Gastroesophageal sphincter (tissue), 4 donors: ENCODE data around the gene SQSTM1. TPM values are rescaled to one million over a fixed set of nuclear protein-coding genes. Genes with fewer than 3 reads are reported as not detected.

Source experiments
- ATAC-seq: fragments of 150-250 bp; one replicate; pipeline ENCODE4 v1.9.1; 2016; ENCODE audit warnings: mild to moderate bottlenecking, moderate library complexity
- H3K27ac ChIP-seq, 4 donors: fragments of 200-600 bp; sonication (generic) in 3 of 4; 1 replicate in 3 of 4; 2 replicates in 1 of 4; pipeline ENCODE4 v1.5.1; 2016 to 2019
- H3K27me3 ChIP-seq: fragments of 200-600 bp; sonication (generic); one replicate; pipeline ENCODE4 v1.5.1; 2019
- H3K36me3 ChIP-seq, 2 donors: fragments of 200-600 bp; sonication (generic); one replicate each; pipeline ENCODE4 v1.5.1; 2019; ENCODE audit warnings: control low read depth in 1 of 2
- H3K4me1 ChIP-seq, 3 donors: fragments of 200-600 bp; sonication (generic); 1 replicate in 2 of 3; 2 replicates in 1 of 3; pipeline ENCODE4 v1.5.1; 2016 to 2019; ENCODE audit warnings: control low read depth in 2 of 3
- H3K4me3 ChIP-seq, 2 donors: fragments of 200-600 bp; sonication (generic); one replicate each; pipeline ENCODE4 v1.5.1; 2019; ENCODE audit warnings: mild to moderate bottlenecking in 1 of 2, moderate library complexity in 1 of 2
- H3K9me3 ChIP-seq, 3 donors: fragments of 200-600 bp; sonication (generic); one replicate each; pipeline ENCODE4 v1.5.1; 2017 to 2019; ENCODE audit warnings: control low read depth in 2 of 3
- EP300 ChIP-seq: sonication (generic); formaldehyde crosslinking; IDR thresholded peaks from one replicate; pipeline ENCODE4 v1.6.1; 2017; ENCODE audit warnings: antibody characterized with exemption, mild to moderate bottlenecking
- POLR2A ChIP-seq, 2 donors: fragments of 450-650 bp; IDR thresholded peaks; one replicate each; pipeline ENCODE4 v1.6.1; 2017; ENCODE audit warnings: antibody characterized with exemption in 2 of 2, mild to moderate bottlenecking in 2 of 2, moderate library complexity in 1 of 2
- POLR2AphosphoS5 ChIP-seq: sonication (generic); formaldehyde crosslinking; IDR thresholded peaks from one replicate; pipeline ENCODE4 v1.6.1; 2017; ENCODE audit warnings: antibody characterized with exemption
- WGBS, 2 donors: methylation state at CpG; one replicate each; pipeline ENCODE4 v1.1.5; 2018; ENCODE audit warnings: low coverage in 1 of 2; 5-methylcytosine and 5-hydroxymethylcytosine counted together
- total RNA-seq, 4 donors: library from RNA; depleted of rRNA; stranded (reverse); fragments of >200 nt; gene quantifications; one replicate each; pipeline ENCODE4 v1.1.0, GENCODE V29; 2016
- TF ChIP-seq, protein P1 (sequence below), 4 experiments: fragments of 200-600 bp in 2 of 4; fragments of 450-650 bp in 2 of 4; sonication (generic) in 1 of 4; IDR thresholded peaks; one replicate each; pipeline ENCODE4 v1.5.1; 2017 to 2019; ENCODE audit warnings: antibody characterized with exemption in 4 of 4, mild to moderate bottlenecking in 2 of 4, moderate library complexity in 2 of 4

The SQSTM1 gene
- total RNA-seq, 4 donors from 2014 or later: 305 to 485 (median 408) TPM

DNA sequence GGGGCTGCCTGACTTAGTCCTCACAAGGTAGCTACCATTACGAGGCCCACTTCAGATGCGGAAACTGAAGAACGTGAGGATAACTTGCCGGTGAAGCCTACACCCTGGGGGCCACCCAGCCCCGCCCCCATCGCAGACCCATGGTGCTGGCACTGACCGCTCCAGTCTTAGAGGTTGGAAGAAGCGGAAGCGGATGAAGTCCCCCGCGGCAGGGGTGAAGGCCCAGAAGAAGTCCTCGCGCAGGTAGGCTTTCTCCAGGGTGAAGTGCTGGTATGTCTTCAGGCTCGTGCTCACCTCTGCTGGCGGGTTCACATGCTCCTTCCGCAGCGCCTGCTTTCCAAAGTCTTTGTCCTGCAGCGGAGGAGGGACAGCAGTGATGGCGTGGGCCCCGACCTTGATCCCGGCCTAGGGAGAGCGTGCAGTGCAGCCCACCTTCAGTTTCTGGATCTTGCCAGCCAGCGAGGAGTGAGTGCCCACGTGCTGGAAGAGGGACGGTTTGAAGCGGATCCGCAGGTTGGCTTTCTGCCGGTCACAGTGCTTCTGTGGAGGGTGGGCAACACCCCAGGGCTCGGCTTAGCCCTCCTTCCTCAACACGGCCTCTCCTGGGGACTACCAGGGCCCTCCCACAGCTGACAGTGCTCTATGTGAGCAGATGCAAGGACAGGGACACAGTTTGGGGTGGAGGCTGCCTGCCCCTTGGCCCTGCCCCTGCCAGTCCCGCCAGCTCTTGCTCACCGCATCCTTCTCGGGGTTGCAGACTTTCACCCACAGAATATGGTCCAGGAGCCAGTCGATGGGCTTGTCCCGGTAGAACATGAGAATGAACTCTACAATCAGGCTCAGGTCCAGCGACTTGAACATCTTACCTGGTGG, 21.7 kb upstream of the SQSTM1 start:
- WGBS, 2 donors: 95% methylated on average over 16 of the region's 36 CpGs; no CpG with 5 or more reads in 1 of the 2 donors
- H3K9me3 ChIP-seq: no peaks in the 10 kb centered on the region

DNA sequence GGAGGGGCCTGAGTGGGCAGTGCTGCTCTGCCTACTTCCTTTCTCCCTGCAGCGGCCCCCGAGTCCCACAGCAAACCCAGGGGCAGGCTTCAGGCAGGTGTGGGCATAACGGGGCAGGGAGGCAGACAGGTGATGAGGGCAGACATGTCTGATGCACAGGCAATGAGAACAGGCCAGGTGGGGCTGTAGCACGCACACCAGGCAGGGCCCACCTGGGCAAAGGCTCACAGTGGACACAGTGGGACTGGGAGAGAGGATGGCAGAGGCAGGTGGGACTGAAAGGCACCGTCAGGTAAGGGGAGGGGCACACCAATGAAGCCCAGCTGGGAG, 21.1 kb upstream of the SQSTM1 start:
- ATAC-seq: no peak
- no peak for TF ChIP-seq EP300
- no peak for TF ChIP-seq POLR2A (IDR thresholded peaks at IDR 0.05)
- no peak for TF ChIP-seq POLR2AphosphoS5
- TF ChIP-seq, protein P1, sequence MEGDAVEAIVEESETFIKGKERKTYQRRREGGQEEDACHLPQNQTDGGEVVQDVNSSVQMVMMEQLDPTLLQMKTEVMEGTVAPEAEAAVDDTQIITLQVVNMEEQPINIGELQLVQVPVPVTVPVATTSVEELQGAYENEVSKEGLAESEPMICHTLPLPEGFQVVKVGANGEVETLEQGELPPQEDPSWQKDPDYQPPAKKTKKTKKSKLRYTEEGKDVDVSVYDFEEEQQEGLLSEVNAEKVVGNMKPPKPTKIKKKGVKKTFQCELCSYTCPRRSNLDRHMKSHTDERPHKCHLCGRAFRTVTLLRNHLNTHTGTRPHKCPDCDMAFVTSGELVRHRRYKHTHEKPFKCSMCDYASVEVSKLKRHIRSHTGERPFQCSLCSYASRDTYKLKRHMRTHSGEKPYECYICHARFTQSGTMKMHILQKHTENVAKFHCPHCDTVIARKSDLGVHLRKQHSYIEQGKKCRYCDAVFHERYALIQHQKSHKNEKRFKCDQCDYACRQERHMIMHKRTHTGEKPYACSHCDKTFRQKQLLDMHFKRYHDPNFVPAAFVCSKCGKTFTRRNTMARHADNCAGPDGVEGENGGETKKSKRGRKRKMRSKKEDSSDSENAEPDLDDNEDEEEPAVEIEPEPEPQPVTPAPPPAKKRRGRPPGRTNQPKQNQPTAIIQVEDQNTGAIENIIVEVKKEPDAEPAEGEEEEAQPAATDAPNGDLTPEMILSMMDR (IDR thresholded peaks at IDR 0.05): no peak
- Histone ChIP-seq H3K27me3 (no peaks in the 10 kb centered on the region), H3K9me3 (no peaks in the 10 kb centered on the region), H3K4me1 (peaks cover 0 to 70% (median 36%) of the 10 kb centered on the region in 3 donors), H3K27ac (no peak overlapping the region), H3K4me3 (no peak overlapping the region), H3K36me3 (peaks cover 0 to 50% of the 10 kb centered on the region in 2 donors)
- 33% methylated on average over 1 of the region's 5 CpGs; no CpG with 5 or more reads in 1 of the 2 donors for WGBS, 2 donors

More for the DNA sequence above, 21.7 kb upstream of the SQSTM1 start:
- Histone ChIP-seq H3K27ac (no peak overlapping the region), H3K4me3 (no peak overlapping the region), H3K27me3 (no peaks in the 10 kb centered on the region), H3K36me3 (peaks cover 0 to 50% of the 10 kb centered on the region in 2 donors), H3K4me1 (peaks cover 0 to 70% (median 34%) of the 10 kb centered on the region in 3 donors)
- ATAC-seq: no peak
- TF ChIP-seq, protein P1 (IDR thresholded peaks at IDR 0.05): no peak

DNA sequence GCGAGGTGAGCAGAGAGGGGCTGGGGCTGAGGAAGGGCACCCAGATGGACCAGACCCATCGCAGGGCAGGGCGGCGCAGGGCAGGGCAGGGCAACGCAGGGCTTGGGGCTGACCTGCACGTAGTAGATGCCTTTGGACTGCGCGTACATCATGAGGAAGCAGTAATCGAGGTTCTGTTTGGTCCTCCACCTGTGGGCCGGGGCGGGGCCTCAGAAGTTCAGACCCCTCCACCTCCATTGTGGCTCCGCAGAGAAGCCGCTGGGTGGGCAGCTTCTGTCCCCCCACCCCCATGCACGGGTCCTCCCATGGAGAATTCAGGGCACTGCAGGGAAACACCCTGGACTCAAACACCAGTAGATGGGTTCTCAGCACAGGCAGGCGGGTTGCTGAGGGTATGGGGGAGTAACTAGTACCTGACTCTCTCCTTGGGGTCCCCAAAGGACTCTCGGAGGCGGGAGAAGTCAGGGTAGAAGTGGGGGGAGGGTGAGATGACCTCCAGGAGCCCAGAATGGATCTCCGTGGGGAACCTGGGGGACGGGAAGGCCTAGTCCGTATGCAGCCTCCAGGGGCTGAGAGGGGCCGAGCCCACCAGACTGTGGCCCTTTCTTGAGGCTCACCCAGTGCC, 20.5 kb upstream of the SQSTM1 start:
- Histone ChIP-seq H3K4me3 (no peak overlapping the region), H3K36me3 (peaks cover 0 to 50% of the 10 kb centered on the region in 2 donors), H3K27me3 (no peaks in the 10 kb centered on the region), H3K27ac (no peak overlapping the region), H3K4me1 (peaks cover 0 to 70% (median 36%) of the 10 kb centered on the region in 3 donors), H3K9me3 (no peaks in the 10 kb centered on the region)
- 95% methylated on average over 7 of the region's 21 CpGs; no CpG with 5 or more reads in 1 of the 2 donors for WGBS, 2 donors
- TF ChIP-seq, protein P1 (IDR thresholded peaks at IDR 0.05): no peak
- TF ChIP-seq POLR2AphosphoS5 (no peak), EP300 (no peak), POLR2A (IDR thresholded peaks at IDR 0.05) (no peak)
- ATAC-seq: no peak

DNA sequence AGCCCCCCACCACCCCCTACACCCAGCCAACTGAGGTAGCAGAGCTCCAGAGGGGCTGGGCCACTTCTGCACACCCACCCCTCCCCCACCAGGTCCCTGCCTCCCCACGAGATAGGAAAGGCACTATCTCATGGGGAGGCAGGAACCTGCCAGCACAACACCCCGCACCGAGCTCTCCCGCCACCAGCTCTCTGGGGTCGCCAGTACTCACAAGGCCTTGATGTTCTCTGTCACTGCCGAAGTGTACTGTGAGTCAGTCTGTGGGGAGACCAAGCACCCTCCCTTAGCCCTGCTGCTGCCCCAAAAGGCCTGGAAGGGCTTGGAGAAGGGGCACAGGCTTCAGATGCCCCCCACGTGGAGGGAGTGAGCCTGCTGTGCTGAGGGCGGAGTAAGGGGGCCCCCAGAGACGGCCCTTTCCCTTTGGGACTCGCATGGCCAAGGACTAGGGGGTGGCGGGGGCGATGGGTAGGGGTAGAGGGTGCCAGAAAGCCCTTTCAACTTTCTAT, 20.0 kb upstream of the SQSTM1 start:
- Histone ChIP-seq H3K4me1 (peaks cover 0 to 70% (median 37%) of the 10 kb centered on the region in 3 donors), H3K9me3 (no peaks in the 10 kb centered on the region), H3K27ac (no peak overlapping the region), H3K27me3 (no peaks in the 10 kb centered on the region), H3K36me3 (peaks cover 0 to 50% of the 10 kb centered on the region in 2 donors), H3K4me3 (no peak overlapping the region)
- no peak for ATAC-seq
- TF ChIP-seq EP300: no peak
- TF ChIP-seq, protein P1 (IDR thresholded peaks at IDR 0.05): no peak
- TF ChIP-seq POLR2A (IDR thresholded peaks at IDR 0.05): no peak
- no peak for TF ChIP-seq POLR2AphosphoS5
- 100% methylated on average over 2 of the region's 12 CpGs; no CpG with 5 or more reads in 1 of the 2 donors for WGBS, 2 donors
